ENCODE measurements around the gene ARL4A.
"Not testable (repeated sequence)": the region's sequence is repeated elsewhere in the genome, so short reads cannot be mapped to it uniquely, and the experiment has no call there.

ARL4A gene

GRCh38 chr7:12686891-12687717 is at the start of gene ARL4A:
Gene ARL4A (plus strand): TSS chr7:12687633. CDS start chr7:12688255, 622 bp downstream.
- DNase-seq (ENCODE audit: low read depth in 2 of 2) = peak; percentile 87 to 90

- DNase-seq (ENCODE audit: low read depth in 2 of 2) = no peak
These were observed 49.4 kb upstream of the ARL4A start for GRCh38 chr7:12637819-12638592.

GRCh38 chr7:12638851-12639456 is 48.5 kb upstream of the ARL4A start:
- no peak for DNase-seq (ENCODE audit: low read depth in 2 of 2)

- DNase-seq (ENCODE audit: low read depth in 2 of 2) = no peak
These were observed 46.9 kb upstream of the ARL4A start for GRCh38 chr7:12640299-12641096.

GRCh38 chr7:12641196-12641595 is 46.2 kb upstream of the ARL4A start:
- no peak for DNase-seq (ENCODE audit: low read depth in 2 of 2)

- no peak for DNase-seq (ENCODE audit: low read depth in 2 of 2)
These were observed 44.9 kb upstream of the ARL4A start for GRCh38 chr7:12642508-12642907.

GRCh38 chr7:12643001-12643643 is 44.3 kb upstream of the ARL4A start:
- DNase-seq (ENCODE audit: low read depth in 2 of 2) = no peak

GRCh38 chr7:12643644-12644043 is 43.8 kb upstream of the ARL4A start:
- no peak for DNase-seq (ENCODE audit: low read depth in 2 of 2)

- DNase-seq (ENCODE audit: low read depth in 2 of 2) = not testable (repeated sequence)
These were observed 42.2 kb upstream of the ARL4A start for GRCh38 chr7:12645212-12645611.

- DNase-seq (ENCODE audit: low read depth in 2 of 2) = no peak
These were observed 41.3 kb upstream of the ARL4A start for GRCh38 chr7:12646139-12646538.

- no peak for DNase-seq (ENCODE audit: low read depth in 2 of 2)
These were observed 39.8 kb upstream of the ARL4A start for GRCh38 chr7:12647364-12648219.

GRCh38 chr7:12648704-12649261 is 38.6 kb upstream of the ARL4A start:
- no peak for DNase-seq (ENCODE audit: low read depth in 2 of 2)

GRCh38 chr7:12649348-12649747 is 38.1 kb upstream of the ARL4A start:
- no peak for DNase-seq (ENCODE audit: low read depth in 2 of 2)

- no peak for DNase-seq (ENCODE audit: low read depth in 2 of 2)
These were observed 37.4 kb upstream of the ARL4A start for GRCh38 chr7:12650080-12650479.

GRCh38 chr7:12653110-12653509 is 34.3 kb upstream of the ARL4A start:
- DNase-seq (ENCODE audit: low read depth in 2 of 2) = no peak

GRCh38 chr7:12653518-12653917 is 33.9 kb upstream of the ARL4A start:
- no peak for DNase-seq (ENCODE audit: low read depth in 2 of 2)

- no peak for DNase-seq (ENCODE audit: low read depth in 2 of 2)
These were observed 32.3 kb upstream of the ARL4A start for GRCh38 chr7:12655161-12655560.

GRCh38 chr7:12660423-12660822 is 27.0 kb upstream of the ARL4A start:
- not testable (repeated sequence) for DNase-seq (ENCODE audit: low read depth in 2 of 2)

- not testable (repeated sequence) for DNase-seq (ENCODE audit: low read depth in 2 of 2)
These were observed 26.4 kb upstream of the ARL4A start for GRCh38 chr7:12660986-12661385.

GRCh38 chr7:12661581-12661980 is 25.9 kb upstream of the ARL4A start:
- no peak for DNase-seq (ENCODE audit: low read depth in 2 of 2)

Data from activated CD4-positive, alpha-beta T cell treated with anti-CD3 and anti-CD28 coated beads for 24 hours (primary cell).